AG09309 (cell line): ENCODE data around the gene ICAM1.

Experiments used
- DNase-seq: peaks from one replicate; pipeline ENCODE4 v3.0.0-alpha.2; 2010; ENCODE audit warnings: low read depth
- H3K4me3 ChIP-seq: 2 replicates; pipeline ENCODE4 v1.5.1; 2011; ENCODE audit warnings: mild to moderate bottlenecking, low read depth, low read length, moderate library complexity; ENCODE audit not compliant: control insufficient read depth
- TF ChIP-seq, protein P1 (sequence below): IDR thresholded peaks from 2 replicates; pipeline ENCODE4 v1.5.1; 2011; ENCODE audit warnings: mild to moderate bottlenecking, low read depth, low read length, inconsistent platforms; ENCODE audit not compliant: insufficient read depth, control insufficient read depth; ENCODE audit errors: missing control alignments

The ICAM1 gene

DNA sequence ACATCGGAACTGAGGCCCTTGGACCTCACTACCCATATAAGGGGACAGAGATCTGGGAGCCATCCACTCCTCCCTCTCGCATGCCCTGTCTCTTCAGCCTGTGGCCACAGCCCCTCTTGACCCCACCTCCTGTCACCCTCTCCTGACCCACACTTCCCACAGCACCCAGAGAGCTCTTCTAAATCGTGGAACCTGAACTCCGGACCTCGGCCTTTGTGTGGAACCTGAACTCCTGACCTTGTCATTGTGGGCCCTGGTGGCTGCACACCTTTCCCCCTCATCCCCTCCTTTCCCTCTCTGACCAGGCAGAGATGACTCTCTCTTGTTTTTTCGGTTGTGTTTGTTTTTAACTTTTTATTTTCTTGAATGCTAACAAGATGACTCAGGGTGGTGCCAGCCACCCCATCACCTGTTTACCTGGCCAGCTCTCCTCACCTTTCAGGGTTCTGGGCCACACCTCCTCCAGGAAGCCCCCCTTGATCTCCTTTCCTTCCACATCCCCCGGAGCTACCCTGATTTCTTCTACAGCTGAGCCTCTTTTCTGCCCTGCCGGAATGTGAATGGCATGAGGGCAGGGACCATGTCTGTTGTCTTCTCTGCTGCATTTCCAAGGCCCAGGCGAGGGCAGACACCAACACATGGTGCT lies 13.8 kb upstream of the ICAM1 start:
- H3K4me3 ChIP-seq, result no peak overlapping the region
- no peak for DNase-seq
- TF ChIP-seq, protein P1, sequence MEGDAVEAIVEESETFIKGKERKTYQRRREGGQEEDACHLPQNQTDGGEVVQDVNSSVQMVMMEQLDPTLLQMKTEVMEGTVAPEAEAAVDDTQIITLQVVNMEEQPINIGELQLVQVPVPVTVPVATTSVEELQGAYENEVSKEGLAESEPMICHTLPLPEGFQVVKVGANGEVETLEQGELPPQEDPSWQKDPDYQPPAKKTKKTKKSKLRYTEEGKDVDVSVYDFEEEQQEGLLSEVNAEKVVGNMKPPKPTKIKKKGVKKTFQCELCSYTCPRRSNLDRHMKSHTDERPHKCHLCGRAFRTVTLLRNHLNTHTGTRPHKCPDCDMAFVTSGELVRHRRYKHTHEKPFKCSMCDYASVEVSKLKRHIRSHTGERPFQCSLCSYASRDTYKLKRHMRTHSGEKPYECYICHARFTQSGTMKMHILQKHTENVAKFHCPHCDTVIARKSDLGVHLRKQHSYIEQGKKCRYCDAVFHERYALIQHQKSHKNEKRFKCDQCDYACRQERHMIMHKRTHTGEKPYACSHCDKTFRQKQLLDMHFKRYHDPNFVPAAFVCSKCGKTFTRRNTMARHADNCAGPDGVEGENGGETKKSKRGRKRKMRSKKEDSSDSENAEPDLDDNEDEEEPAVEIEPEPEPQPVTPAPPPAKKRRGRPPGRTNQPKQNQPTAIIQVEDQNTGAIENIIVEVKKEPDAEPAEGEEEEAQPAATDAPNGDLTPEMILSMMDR, result no peak

DNA sequence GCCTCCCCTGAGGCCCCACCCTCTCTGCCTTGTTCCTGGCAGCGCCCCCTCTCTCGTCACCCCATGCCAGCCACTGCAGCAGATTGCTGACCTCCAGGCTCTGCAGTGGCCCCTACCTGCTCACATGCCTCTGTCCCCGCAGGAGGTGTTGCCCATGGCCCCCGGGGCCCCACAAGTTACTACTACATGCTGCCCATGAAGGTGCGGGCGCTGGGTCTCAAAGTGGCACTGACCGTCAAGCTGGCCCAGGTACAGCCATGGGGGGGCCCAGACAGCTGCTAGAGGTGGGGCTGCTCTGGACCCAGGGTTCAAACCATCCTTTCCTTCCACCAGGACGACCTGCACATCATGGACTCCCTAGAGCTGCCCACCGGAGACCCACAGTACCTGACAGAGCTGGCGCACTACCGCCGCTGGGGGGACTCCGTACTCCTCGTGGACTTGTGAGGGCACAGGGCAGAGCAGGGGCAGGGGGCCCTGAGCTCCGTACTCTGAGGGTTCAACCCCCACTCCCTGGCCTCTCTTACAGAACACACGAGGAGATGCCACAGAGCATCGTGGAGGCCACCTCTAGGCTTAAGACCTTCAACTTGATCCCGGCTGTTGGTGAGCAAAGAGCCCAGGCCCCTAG lies 12.7 kb upstream of the ICAM1 start:
- no peak for DNase-seq
- no peak overlapping the region for H3K4me3 ChIP-seq
- TF ChIP-seq, protein P1, result no peak

DNA sequence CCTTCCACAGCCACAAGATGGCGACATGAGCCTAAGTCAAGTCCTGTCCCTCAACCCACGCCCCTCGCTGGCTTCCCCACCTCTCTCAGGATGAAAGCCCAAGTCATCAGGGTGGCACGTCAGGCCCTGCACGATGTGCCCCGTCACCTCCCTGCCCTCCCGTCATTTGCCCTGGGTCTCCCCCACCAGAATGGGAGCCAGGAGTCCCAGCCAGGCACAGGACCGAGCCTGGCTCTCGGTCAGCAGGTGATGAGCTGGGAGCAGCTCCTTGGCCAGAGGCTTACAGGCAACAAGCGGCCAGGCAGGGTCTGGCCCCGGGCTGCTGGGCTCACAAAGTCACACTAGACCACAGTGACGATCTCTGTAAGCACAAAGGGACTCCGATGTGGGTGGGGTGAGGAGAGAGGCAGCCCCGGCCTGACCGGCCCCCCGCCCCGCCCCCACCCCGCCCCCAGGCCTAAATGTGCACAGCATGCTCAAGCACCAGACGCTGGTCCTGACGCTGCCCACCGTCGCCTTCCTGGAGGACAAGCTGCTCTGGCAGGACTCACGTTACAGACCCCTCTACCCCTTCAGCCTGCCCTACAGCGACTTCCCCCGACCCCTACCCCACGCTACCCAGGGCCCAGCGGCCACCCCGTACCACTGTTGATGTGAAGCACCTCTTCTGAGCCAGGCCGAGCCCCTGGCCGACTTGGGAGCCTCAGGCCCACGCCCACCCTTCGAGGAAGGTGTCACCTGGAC lies 11.6 kb upstream of the ICAM1 start:
- TF ChIP-seq, protein P1, result peak; percentile 76
- DNase-seq, result peak; percentile 31
- no peak overlapping the region for H3K4me3 ChIP-seq

DNA sequence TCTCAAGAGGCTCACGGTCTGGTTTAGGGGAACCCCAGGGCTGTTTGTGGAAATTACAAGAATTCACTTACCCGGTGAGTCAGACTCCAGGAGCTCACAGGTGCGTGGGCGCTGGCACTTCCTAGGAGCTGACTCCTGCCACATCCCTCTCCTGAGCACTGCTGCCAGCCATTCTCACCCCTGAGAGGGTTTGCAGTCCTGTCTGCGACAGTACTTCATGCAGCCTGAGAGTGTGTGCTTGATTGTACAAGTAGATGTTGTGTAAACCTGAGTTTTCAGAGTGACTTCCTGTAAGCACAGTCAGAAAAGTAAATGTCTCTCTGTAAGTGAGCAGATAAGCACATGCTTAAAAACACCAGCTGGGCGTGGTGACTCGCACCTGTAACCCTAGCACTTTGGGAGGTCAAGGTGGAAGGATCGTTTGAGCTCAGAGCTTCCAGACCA lies 10.8 kb upstream of the ICAM1 start:
- DNase-seq, result no peak
- H3K4me3 ChIP-seq, result no peak overlapping the region
- TF ChIP-seq, protein P1, result no peak

DNA sequence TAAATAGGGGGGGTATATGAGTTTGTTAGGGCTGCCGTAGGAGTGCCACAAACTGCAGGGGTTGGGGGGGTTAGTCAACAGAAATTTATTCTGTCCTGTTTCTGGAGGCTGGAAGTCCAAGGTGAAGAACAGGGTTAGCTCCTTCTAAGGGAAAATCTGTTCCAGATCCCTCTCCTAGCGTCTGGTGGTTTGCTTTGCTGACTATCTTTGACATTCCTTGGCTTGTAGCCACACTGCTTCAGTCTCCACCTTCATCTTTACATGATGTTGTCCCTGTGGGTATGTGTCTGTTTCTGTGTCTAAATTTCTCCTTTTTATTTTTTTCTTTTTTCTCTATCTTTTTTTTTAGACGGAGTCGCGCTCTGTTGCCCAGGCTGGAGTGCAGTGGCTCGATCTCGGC lies 8.1 kb upstream of the ICAM1 start:
- TF ChIP-seq, protein P1, result no peak
- H3K4me3 ChIP-seq, result no peak overlapping the region
- DNase-seq, result no peak

DNA sequence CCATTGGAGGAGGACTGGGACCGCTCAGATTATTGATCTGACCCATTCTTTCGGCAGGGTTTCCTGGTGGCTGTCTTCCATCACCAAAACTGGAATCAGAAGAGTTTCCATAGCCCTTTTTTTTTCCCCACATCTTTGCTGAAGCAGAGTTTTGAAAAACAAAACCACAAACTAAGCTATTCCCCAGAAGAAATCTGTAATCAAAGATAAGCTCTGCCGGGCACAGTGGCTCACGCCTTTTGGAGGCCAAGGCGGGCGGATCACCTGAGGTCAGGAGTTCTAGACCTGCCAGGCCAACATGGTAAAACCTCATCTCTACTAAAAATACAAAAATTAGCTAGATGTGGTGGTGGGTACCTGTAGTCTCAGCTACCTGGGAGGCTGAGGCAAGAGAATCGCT lies 4.2 kb upstream of the ICAM1 start:
- no peak overlapping the region for H3K4me3 ChIP-seq
- no peak for DNase-seq
- TF ChIP-seq, protein P1, result no peak
